IMR-90 (cell line): ENCODE data around the gene MPPED1. TPM values are rescaled to one million over a fixed set of nuclear protein-coding genes. Genes with fewer than 3 reads are reported as not detected.

Experiments used
- ATAC-seq: fragments of 200-7000 bp; cut with Tn5 transposase; 2 replicates; pipeline ENCODE4 v1.9.1; 2020; ENCODE audit warnings: low read depth, mild to moderate bottlenecking, moderate library complexity
- BruUV-seq: library from RNA; stranded (reverse); fragments of 400-500 nt; replicated peaks from 2 replicates; lab custom pipeline; 2021; lab: Mats Ljungman, UMichigan
- CTCF ChIA-PET: fragments of 300-600 bp; formaldehyde crosslinking; extraction: SDS; loops from one replicate; lab custom pipeline; 2021; ENCODE audit warnings: antibody characterized with exemption; lab: Yijun Ruan, JAX
- POLR2A ChIA-PET: fragments of 300-600 bp; sonication (Branson Sonifier 250); formaldehyde crosslinking; loops from one replicate; lab custom pipeline; 2022; ENCODE audit warnings: antibody characterized with exemption; ENCODE audit not compliant: unreplicated experiment; lab: Charles Lee
- DNase-seq: peaks from one replicate; pipeline ENCODE4 v3.0.0; 2013
- H2AFZ ChIP-seq: replicated peaks from 2 replicates; pipeline ENCODE3; 2013; ENCODE audit warnings: low read length, mild to moderate bottlenecking; ENCODE audit not compliant: poor library complexity
- H2AK5ac ChIP-seq: 2 replicates; pipeline ENCODE4 v1.6.1; 2013; ENCODE audit warnings: low read depth, low read length, inconsistent platforms
- H2AK9ac ChIP-seq: replicated peaks from 2 replicates; pipeline ENCODE3; 2013; ENCODE audit warnings: mild to moderate bottlenecking, low read depth, low read length, moderate library complexity; ENCODE audit not compliant: poor library complexity
- H2BK120ac ChIP-seq: 2 replicates; pipeline ENCODE4 v1.6.1; 2013; ENCODE audit warnings: low read depth, low read length, inconsistent platforms
- H2BK15ac ChIP-seq: 3 replicates; pipeline ENCODE4 v1.6.1; 2013; ENCODE audit warnings: low read depth, low read length, inconsistent platforms
- H2BK20ac ChIP-seq: 2 replicates; pipeline ENCODE4 v1.6.1; 2013; ENCODE audit warnings: low read depth, mild to moderate bottlenecking, inconsistent platforms, low read length, moderate library complexity
- H2BK5ac ChIP-seq: 2 replicates; pipeline ENCODE4 v1.6.1; 2013; ENCODE audit warnings: mild to moderate bottlenecking, low read depth, low read length, inconsistent platforms; ENCODE audit not compliant: poor library complexity, severe bottlenecking
- H3K14ac ChIP-seq: replicated peaks from 2 replicates; pipeline ENCODE4 v1.6.1; 2013; ENCODE audit warnings: low read depth, low read length, inconsistent platforms
- H3K18ac ChIP-seq: 2 replicates; pipeline ENCODE4 v1.6.1; 2013; ENCODE audit warnings: low read depth, low read length, control low read depth
- H3K23ac ChIP-seq: 2 replicates; pipeline ENCODE4 v1.6.1; 2013; ENCODE audit warnings: low read depth, low read length, inconsistent platforms
- H3K27ac ChIP-seq: 2 replicates; pipeline ENCODE4 v1.5.1; 2013; ENCODE audit warnings: mild to moderate bottlenecking, control low read depth, low read length; ENCODE audit not compliant: insufficient read depth
- H3K27me3 ChIP-seq: 2 replicates; pipeline ENCODE4 v1.6.1; 2013; ENCODE audit warnings: low read length; ENCODE audit not compliant: control insufficient read depth, insufficient read depth
- H3K36me3 ChIP-seq: 2 replicates; pipeline ENCODE4 v1.6.1; 2013; ENCODE audit warnings: low read length, mixed read lengths; ENCODE audit not compliant: control insufficient read depth, insufficient read depth
- H3K4ac ChIP-seq: 2 replicates; pipeline ENCODE4 v1.6.1; 2013; ENCODE audit warnings: low read depth, low read length, inconsistent platforms
- H3K4me1 ChIP-seq: 2 replicates; pipeline ENCODE4 v1.6.1; 2013; ENCODE audit warnings: low read length, mixed read lengths; ENCODE audit not compliant: control insufficient read depth, insufficient read depth
- H3K4me2 ChIP-seq: 2 replicates; pipeline ENCODE4 v1.6.1; 2013; ENCODE audit warnings: low read depth, mild to moderate bottlenecking, control low read depth, low read length, moderate library complexity
- H3K4me3 ChIP-seq: 2 replicates; pipeline ENCODE4 v1.5.1; 2013; ENCODE audit warnings: low read depth, mild to moderate bottlenecking, control low read depth, low read length, moderate library complexity; ENCODE audit not compliant: insufficient read depth
- H3K56ac ChIP-seq: 2 replicates; pipeline ENCODE4 v1.6.1; 2013; ENCODE audit warnings: low read length, inconsistent platforms; ENCODE audit not compliant: insufficient read depth; ENCODE audit errors: extremely low read depth
- H3K79me1 ChIP-seq, 2 experiments: 2 replicates each; pipeline ENCODE4 v1.6.1; 2013; ENCODE audit warnings: low read length in 2 of 2, inconsistent platforms in 1 of 2, low read depth in 1 of 2
- H3K9ac ChIP-seq: 2 replicates; pipeline ENCODE4 v1.6.1; 2013; ENCODE audit warnings: low read depth, low read length, control low read depth
- H3K9me1 ChIP-seq: 2 replicates; pipeline ENCODE4 v1.6.1; 2013; ENCODE audit warnings: low read length, inconsistent platforms; ENCODE audit not compliant: insufficient read depth
- H3K9me3 ChIP-seq: 2 replicates; pipeline ENCODE4 v1.6.1; 2013; ENCODE audit warnings: low read length; ENCODE audit not compliant: control insufficient read depth, insufficient read depth
- H4K20me1 ChIP-seq: 2 replicates; pipeline ENCODE4 v1.6.1; 2013; ENCODE audit warnings: low read length, inconsistent platforms; ENCODE audit not compliant: insufficient read depth
- H4K5ac ChIP-seq: 2 replicates; pipeline ENCODE4 v1.6.1; 2013; ENCODE audit warnings: mild to moderate bottlenecking, low read depth, low read length, control low read depth
- H4K8ac ChIP-seq, 2 experiments: 2 replicates each; pipeline ENCODE4 v1.6.1; 2013; ENCODE audit warnings: low read depth in 2 of 2, low read length in 2 of 2, control low read depth in 1 of 2, inconsistent platforms in 1 of 2
- H4K91ac ChIP-seq: 2 replicates; pipeline ENCODE4 v1.6.1; 2013; ENCODE audit warnings: low read depth, low read length, inconsistent platforms; ENCODE audit not compliant: insufficient read depth
- MAZ ChIP-seq: IDR thresholded peaks from 2 replicates; pipeline ENCODE4 v1.6.1; 2012; ENCODE audit warnings: low read depth, mild to moderate bottlenecking, low read length, improper control_type of control experiment, moderate library complexity, borderline replicate concordance
- WGBS, 2 experiments: methylation state at CpG; one replicate each; pipeline versions ENCODE4 v1.1.5 to v1.1.7; 2013; ENCODE audit warnings: missing lambda C conversion rate in 2 of 2; ENCODE audit not compliant: insufficient read length in 1 of 2; ENCODE audit errors: extremely low coverage in 2 of 2; 5-methylcytosine and 5-hydroxymethylcytosine counted together
- dilution Hi-C: fragments of 300-500 bp; cut with HindIII; formaldehyde crosslinking; loops from one replicate; pipeline ENCODE4 v1.14.3; 2018; ENCODE audit warnings: low sequenced_read_pairs; ENCODE audit not compliant: unreplicated experiment
- in situ Hi-C: fragments of 300-500 bp; cut with MboI; formaldehyde crosslinking; loops from 3 replicates; pipeline ENCODE4 v1.14.3; 2019; ENCODE audit warnings: low sequenced_read_pairs, inconsistent platforms, mixed read lengths
- intact Hi-C: fragments of 100-400 bp; cut with micrococcal nuclease; formaldehyde crosslinking; loops from 2 replicates; pipeline ENCODE4 v1.10.0; 2022
- polyA plus RNA-seq, 3 experiments: library from polyadenylated mRNA; depleted of rRNA; stranded (reverse); fragments of >200 nt; gene quantifications; 2 replicates each; pipeline ENCODE4 v1.2.3, GENCODE V29; 2012; ENCODE audit warnings: low replicate concordance in 1 of 3
- total RNA-seq: library from RNA; depleted of rRNA; stranded (reverse); fragments of >200 nt; gene quantifications from 2 replicates; pipeline ENCODE4 v1.2.3, GENCODE V29; 2012

The MPPED1 gene
- total and polyA plus RNA-seq, 2 of the 4 experiments (the other 2 are of a cell fraction) = not detected

GRCh38 chr22:43467216-43467940 lies 55.6 kb downstream of the MPPED1 start:
- Histone ChIP-seq H3K4ac (no peak overlapping the region), H2BK5ac (no peak overlapping the region), H2AK5ac (no peak overlapping the region), H3K79me1 (no peaks in the 10 kb centered on the region), H4K5ac (no peak overlapping the region), H3K56ac (no peak overlapping the region), H3K14ac (no peak overlapping the region), H3K4me2 (no peak overlapping the region), H2AFZ (no peak overlapping the region), H3K27me3 (no peaks in the 10 kb centered on the region; the same call in 1 of the 2 replicates), H3K9me1 (no peaks in the 10 kb centered on the region), H4K20me1 (no peaks in the 10 kb centered on the region), H3K27ac (no peak overlapping the region), H4K91ac (no peak overlapping the region), H3K9me3 (no peaks in the 10 kb centered on the region), H2BK120ac (no peak overlapping the region), H3K23ac (no peak overlapping the region), H3K18ac (no peak overlapping the region), H3K9ac (no peak overlapping the region), H3K4me1 (no peaks in the 10 kb centered on the region), H3K4me3 (no peak overlapping the region), H4K8ac (no peak overlapping the region), H2BK15ac (no peak overlapping the region), H3K36me3 (no peaks in the 10 kb centered on the region), H2AK9ac (no peak overlapping the region), H2BK20ac (no peak overlapping the region)
- CTCF ChIA-PET = no interaction called here
- dilution Hi-C loops = no loop called here
- 38% methylated on average over 10 of the region's 21 CpGs; no CpG with 5 or more reads in 1 of the 2 experiments for WGBS, 2 experiments
- intact Hi-C loops = no loop called here
- no peak for TF ChIP-seq MAZ
- POLR2A ChIA-PET = no interaction called here
- ATAC-seq = no peak
- DNase-seq = no peak
- BruUV-seq = no TSS peak
- in situ Hi-C loops = no loop called here
